GM21367 (cell line): ENCODE data around the gene CALML5.

Experiments
- ATAC-seq: cut with Tn5 transposase; IDR thresholded peaks from one replicate; pipeline ENCODE4 v1.9.1; 2021; ENCODE audit not compliant: unreplicated experiment

CALML5 gene

DNA sequence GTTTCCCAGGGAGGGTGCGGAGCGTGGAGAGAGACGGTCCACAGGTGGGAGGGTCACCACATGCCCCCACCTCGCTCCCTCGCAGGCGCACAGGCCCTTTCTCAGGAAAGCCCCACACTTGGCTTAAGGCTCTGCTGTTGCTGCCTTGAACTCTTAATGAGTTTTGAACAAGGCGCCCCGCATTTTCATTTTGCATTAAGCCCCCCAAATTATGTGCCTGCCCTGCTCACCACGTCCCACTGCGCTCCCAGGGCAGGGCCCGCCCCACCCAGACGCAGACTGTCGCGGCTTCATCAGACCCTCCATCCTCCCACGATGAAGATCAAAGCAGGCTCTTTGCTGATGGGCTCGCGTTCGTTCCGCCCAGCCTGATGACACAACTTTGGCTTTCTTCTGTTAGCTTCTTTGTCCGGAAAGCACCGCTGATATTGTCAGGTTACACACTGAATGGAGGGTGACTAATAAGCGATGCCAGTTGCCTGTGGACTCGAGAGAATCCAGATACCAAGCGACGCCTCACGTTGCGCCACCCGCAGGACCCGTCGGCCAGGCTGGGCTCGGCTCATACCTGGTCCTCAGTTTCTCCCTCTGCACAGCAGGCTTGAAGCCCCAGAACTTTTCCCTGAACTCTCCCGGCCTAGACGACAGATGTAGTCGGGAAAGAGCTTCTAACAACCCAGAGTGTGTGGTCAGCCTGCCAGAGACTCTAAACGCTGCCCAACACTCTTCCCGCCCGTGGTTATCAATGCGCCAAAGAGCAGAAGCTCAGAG lies 34.9 kb upstream of the CALML5 start:
- ATAC-seq = no peak

DNA sequence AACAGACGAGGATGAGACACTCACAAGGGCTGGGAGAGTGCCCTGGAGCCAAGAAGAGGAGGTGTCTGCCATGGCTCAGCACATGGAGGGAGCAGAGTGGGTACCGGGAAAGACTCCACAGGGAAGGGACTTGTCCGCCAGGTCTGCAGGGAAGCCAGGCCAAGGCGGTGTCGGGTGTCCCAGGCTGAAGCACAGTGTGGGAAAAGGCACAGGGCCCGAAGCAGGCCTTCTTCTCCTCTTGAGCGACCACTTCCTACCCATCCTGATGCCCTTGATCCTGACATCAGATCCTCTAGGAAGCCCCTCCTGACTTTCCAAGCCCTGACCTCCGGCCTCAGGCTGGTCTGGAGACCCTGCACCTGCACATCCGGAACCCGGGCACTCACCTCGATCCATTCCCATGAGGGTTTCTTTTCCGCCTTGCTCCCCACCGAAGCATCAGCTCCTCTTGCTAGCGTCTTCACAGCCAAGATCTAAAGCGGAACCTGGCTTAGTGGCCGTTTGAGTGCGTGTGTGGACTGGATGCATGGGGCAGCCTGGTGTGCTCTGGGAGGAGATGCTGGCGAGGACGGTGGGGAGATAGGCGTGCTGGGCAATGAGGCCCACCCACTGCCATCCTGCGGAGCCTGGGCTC lies 33.8 kb upstream of the CALML5 start:
- ATAC-seq = no peak

DNA sequence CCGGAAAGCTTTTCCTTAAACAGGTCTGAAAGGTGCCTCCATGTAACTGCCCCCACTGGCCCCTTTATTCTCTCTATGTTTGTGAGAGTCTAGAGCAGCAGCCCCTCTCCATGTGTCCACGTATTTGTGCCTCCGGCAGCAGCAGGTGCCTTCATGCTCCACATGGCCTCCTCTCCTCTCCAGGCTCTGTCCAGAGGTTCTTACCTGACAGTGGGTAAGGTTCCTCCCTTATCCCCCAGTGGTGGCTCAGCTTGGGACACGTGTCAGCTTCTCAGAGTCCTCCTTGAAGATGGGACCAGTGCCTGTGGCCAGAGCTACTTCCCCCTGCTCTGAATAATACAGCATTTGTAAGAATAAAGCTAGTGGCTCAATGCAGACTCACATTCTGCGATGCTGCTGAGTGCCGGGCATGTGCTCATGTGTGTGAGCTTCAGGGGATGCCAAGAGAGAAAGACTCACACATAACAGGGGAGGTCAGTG lies 33.3 kb upstream of the CALML5 start:
- ATAC-seq = no peak

DNA sequence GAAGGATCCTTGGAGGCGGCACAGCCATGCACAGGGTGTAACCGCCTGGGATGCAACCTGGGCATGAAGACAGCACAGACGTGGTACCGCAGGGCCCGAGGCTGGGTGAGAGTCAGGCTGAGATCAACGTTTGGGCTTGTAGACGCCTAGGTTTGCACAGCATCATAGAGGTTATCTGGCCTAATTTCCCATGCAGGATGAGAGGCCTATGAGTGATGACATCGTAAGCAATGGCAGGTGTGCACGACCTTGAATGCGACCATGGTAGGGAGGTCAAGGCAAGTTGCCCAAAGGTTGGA lies 32.9 kb upstream of the CALML5 start:
- ATAC-seq = no peak

DNA sequence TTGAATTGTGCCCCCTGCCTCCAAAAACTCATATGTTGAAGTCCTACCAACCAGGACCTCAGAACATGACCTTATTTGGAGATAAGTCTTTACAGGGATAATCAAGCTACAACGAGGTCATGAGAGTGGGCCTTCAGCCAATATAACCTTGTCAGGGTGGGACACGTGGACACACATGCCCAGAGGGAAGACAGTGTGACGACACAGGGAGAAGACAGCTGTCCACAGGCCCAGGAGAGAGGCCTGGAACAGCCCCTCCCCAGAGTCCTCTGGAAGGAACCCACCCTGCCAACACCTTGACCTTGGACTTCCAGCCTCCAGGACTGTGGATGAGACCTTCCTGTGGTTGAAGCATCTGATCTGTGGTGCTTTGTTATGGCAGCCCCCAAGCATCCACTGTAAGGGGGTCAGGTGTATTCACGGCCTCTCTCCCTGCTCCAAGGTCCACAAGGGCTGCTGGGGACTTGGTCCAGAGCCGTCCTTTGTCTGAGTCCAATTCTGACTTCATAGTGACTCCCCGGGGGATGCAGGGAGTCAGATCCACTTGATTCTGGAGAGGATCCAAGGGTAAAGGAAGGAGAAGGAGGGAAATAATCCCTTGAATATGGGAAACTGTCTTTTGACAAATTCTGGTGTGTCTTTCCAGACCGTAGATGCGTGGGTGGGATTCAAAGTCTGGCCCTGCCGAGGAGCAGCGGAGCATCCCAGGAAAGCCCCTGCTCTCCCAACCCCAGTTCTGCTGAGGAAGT lies 32.4 kb upstream of the CALML5 start:
- ATAC-seq = no peak

DNA sequence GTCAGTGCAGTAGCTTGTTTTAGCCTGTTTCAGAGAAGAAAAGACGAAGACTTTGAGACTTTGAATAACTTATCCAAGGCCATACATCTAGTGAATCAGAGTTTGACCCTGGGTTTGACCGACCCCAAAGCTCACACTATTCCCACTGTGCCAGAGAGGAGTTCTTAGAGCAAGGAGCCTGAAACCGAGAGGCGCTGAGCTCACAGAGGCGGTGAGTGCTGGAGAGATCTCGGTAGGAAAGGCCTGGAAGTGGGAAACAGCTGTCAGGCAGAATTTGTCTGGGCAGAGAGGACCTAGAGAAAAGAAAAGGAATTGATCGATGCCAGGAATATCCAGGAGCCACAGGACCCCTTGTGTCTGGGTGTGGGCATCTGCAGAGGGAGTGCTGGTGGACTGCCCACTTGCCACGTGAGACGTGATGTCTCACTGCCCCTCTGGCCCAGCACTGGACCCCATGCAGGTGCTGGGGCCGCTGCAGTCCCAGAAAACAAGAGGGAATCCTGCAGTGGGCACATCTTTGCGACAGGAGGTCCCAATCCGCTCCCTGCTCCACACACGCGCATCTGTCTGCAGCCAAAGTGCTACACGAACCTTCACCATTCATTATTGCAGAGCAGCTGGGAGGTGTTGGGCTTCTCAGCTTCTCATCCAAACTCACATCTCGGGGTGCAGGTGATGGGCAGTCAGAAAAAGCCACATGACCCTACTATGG lies 31.6 kb upstream of the CALML5 start:
- no peak for ATAC-seq

DNA sequence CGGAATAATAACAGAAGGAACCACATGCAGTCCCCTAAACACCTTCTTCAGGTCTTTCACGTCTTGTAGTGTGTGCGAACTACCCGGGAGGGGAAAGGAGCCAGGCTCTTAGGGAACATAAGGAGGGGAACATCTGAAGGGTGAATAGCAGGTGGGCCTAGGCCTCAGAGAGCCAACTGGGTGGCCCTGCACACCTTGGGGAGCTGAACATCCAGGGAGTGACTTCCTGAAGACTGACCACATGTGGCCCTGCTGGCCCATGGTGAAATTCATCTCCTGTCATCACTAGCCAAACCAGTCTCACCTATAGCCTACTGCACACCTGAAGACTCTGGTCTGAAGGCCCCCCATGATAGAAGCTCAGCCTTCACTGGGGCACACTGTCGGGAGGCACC lies 31.0 kb upstream of the CALML5 start:
- ATAC-seq = no peak

DNA sequence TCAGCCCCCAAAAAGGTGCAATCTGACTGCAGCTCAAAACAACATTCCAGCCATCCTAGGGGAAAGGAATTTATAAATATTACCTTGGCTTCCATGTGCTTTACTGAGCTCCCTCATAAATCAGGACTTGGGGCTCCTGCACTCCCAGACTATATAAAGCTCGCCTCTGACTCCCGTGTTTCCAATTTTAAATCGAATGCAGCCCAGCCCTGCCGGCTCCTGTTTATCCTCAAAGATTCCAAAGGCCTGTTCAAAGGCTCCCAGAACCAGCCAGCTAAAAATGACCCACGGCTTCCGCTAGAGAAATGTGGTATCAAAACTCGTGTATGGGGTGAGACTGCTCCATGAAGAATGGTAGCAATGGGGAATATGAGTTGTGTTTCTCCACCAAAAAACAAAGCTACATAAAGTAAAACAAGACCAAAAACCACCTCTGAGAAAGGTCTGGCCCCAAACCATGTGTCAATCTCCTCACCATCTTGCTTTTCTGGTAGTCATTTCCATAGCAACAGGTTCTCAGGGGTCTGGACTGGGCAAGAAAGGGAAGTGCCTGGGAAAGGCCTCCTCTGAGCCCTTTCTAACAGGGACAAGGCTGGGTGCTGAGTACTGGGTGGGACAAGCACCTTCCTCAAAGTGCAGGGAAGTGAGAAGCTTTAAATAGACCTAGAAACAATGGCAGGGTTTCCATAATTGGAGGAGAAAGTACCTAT lies 30.5 kb upstream of the CALML5 start:
- ATAC-seq = no peak

DNA sequence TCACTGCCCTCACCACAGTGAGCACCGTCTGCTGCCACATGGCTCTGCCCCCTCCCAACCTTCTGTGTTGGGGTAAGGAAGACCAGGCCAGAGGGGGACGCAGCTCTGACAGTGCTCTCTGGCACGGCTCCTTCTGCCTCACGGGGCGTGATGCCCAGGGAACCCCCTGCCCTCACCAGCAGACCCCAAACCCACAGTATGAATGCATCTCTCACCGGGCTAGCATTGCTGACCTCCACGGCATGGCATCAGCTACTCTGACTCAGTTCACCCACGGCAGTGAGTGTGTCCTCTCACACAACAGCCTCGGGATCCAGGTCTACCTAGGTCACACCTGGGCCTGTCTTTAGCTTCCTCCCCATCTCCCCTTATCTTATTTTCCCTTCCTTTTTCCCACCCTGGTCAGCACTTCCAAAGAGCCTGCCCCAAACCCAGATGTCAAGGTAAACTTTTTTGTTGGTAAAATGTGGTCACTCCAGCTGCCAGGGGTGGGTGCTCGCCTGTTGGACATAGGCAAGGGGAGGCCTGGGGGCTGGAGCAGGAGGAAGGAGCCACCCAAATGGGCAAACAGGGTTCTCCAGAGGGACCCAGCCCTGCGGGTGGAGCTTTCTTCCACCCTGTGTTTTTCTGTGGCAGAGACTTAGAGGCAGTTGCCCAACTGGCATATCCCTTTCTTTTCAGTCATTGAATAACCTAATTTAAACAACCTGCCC lies 29.8 kb upstream of the CALML5 start:
- ATAC-seq = no peak

DNA sequence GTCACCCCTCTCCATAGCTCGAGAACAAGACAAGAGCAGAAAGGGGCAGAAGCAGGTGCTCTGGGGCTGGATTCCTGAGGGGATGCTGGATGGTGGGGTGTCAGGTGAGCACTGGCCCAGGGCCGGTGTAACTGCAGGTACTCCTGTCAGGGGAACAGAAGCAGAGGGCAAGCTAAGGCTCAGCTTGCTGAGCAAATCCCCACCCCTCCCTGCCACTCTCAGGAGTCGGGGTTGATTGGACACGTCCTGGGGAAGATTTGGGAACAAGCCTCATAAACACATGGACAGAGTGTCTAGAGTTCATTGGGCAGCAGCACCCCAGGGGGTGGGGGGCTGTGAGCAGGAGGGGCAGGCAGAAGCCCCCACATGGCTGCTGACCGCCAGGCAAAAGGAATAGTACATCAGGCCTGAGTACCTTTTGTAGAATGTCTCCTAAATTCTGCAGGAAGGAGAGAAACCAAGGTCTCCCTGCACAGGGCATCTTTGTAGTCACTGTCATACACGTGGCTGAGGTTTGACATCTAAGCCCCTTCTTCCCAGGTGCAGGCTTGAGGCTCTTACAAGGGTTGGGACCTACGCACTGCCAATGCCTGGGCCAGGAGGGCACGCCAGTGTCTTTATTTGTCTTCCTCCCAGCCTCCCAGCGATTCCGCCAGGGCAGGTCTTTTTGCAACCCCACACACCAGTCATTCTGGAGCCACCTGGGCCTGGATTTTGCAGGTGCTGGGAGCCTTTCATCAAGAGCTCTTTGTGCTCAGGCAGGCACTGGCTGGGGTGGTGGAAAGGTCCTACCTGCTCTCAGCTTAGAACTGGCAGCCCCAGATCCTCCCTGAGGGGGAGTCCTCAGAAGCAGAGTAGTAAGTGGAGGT lies 28.2 kb upstream of the CALML5 start:
- no peak for ATAC-seq

DNA sequence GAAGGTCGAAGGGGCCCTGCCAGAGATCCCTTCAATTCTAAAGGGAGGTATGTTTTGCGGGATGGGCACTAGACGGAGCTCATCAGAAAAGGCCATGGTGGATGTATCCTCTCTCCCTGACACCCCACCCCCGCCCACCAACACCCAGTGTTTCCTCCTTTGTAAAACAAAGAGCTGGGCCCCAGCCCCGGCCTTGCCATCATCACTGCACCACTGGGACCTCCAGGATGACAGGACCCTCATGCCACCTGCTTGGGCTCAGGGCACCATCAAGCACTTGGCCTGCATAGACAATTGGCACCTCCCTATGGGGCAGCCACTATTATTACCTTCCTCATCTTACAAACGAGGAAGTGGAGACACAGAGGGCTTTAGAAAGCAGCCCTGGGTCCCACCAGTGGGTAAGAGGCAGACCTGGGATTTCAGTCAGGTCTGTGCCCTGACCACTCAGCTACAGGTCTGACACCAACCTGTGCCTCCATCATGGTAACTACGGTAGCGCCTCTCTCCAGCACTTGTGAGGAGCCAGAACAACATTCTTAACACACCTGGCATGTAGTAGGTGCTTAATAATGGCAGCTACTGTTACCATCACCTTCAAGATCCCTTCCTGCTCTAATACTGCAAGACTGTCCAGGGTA lies 27.4 kb upstream of the CALML5 start:
- no peak for ATAC-seq

DNA sequence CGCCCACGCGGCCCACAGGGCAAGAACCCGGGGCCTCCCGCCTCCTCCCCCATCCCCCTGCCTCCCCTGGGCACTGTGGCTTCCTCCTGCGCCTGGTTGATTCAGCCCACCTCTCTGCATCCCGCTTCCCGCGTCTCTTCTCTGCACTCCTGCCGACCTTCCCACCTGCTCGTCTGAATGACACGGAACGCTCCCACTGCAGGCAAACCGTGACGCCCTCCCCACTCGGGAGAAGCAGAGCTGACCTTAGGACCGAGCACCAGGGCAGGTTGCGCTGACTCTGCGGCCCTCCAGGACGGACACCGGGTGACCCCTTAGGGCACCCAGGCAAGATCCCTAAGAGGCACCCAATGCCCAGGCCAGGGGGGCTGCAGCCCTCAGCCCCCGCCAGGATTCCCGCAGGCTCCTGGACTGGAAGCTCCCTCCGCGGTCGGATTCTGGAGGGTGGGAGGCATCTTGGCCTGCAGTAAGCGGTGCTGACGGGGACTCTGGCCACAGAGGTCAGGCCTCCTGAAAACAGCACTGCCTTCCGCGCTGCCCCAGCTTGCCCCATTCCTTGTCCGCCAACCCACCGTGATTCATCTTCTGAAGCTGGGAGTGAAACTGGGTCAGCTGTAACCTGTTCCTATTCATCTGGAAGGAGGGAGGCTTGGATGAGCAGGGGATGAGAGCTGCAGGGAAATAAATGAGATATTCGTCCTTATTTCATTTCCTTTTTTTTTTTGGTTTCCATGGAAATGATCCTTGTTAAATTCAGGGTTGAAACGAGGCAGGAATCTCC lies 26.4 kb upstream of the CALML5 start:
- ATAC-seq = no peak

DNA sequence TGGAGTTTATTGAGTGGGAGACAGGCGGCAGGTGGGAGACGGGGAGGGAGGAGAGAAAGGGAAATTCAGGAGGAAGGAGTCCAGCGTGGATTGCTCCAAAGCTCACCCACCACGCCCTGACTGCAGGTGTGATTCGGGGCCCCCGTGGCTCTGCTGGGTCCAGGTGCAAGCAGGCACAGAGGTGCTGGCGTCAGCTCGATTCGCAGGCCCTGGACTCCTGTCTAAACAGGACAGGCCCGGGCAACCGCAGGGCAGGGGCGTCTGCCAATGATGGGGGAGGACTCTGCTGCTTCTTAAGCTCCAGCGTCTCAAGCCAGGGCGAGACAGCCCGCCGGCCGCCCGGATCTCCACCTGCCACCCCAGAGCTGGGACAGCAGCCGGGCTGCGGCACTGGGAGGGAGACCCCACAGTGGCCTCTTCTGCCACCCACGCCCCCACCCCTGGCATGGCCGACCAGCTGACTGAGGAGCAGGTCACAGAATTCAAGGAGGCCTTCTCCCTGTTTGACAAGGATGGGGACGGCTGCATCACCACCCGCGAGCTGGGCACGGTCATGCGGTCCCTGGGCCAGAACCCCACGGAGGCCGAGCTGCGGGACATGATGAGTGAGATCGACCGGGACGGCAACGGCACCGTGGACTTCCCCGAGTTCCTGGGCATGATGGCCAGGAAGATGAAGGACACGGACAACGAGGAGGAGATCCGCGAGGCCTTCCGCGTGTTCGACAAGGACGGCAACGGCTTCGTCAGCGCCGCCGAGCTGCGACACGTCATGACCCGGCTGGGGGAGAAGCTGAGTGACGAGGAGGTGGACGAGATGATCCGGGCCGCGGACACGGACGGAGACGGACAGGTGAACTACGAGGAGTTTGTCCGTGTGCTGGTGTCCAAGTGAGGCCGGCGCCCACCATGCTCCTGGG lies 25.5 kb upstream of the CALML5 start, which contains the start of gene CALML3:
TSS of gene CALML3 (plus strand) at position 321 of the 920 bp plus-strand sequence. CDS start at position 446, 125 bp downstream.
- no peak for ATAC-seq

DNA sequence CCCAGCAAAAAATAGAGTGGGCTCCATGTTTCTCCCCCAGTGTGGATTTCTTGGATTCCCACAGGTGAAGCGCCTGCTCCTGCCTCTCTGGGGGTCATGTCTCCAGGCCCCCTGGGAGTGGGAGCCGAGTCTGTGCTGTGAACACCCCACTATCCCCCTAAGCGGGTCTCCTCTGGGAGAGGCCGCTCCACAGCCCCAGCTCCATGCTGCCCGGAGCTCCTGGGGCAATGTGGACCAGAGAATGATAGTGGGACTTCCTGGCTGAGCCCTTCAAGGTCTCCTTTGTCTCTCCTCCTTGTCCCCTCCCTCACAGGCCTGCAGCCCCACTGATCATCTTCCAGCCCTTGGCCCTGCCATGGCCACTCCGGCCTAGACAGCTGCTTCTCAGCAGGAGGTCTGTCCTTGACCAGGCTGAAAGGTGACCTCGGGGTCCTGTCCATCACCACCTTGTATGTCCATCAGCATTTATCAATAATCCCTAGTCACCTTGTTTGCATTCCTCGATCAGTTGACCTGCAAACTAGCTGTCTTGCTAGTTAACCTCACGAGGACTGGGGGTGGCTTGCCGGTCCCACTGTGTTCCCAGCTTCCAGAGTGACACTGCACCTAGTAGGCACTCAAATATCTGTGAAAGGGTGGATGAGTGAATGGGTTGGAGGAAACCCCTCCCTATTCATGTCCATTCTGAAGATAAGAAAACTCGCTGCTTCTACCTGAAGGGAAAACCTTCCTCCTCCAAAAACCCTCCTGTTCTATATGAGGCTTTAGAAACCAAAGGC lies 24.6 kb upstream of the CALML5 start:
- ATAC-seq = no peak

DNA sequence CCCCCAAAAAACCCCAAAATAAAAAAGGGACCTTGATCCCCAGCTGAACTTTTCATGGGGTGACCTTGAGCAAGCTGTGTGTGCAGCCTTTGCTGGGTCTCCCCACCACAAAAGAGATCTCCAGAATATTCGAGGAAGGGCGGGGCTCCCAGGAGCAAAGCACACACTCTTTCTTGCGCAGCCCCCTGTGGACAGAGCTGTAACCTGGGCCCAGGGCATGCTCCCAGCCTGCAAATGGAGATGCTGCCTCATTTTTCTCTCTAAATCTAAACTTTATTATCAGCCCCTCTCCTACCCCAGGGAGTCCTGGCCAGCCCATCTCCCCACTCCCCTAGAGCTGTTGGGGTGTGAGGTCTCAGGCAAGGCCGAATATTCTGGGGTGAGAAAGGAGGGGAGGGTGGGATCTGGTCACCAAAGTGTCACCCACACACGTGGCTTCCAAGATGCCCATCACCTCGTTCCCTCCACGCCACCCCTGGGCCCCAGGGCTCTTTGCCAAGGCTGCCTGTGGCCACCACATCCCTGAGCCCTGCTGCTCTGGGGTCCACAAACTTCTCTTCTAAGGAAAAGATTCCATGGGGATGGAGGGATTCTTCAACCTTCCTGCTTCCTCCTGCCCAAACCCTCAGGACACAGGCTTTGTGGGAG lies 23.7 kb upstream of the CALML5 start:
- no peak for ATAC-seq

DNA sequence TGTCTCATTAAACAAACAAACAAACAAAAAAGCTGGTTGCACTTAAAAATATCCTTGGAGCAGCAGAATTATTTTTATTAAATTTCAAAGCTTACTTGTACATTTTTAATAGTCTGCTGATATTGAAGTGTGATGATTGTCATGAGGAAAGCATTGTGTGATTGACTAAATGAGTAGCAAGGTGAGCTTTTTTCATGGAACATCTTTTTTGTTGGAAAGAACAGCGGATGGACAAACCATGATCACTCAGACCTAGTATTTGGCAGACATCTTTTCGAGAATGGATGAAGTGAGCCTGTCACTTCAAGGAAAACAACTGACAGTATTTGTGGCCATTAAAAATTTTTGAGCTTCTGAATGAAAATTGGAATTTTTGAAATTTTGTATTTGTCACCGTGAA lies 19.7 kb upstream of the CALML5 start:
- ATAC-seq = no peak
